Cardiac septum (tissue), 1 donor: Measurements from ENCODE around the gene REV1. TPM values are rescaled to one million over a fixed set of nuclear protein-coding genes. Genes with fewer than 3 reads are reported as not detected.

Experiments used
- DNase-seq: peaks from one replicate; pipeline ENCODE4 v3.0.0-alpha.2; 2020; ENCODE audit warnings: low spot score
- intact Hi-C: fragments of 100-400 bp; cut with DNase I; formaldehyde crosslinking; loops from one replicate; pipeline ENCODE4 v1.14.0; 2022
- total RNA-seq: library from RNA; stranded (reverse); fragmentation: NEBNext Ultra II Directional; extraction: Animal tissue kit (Norgen Biotek cat#: 25700); gene quantifications from one replicate; pipeline ENCODE4 v1.2.1, GENCODE V29; 2021
- donor health status: DM: no; HTN: no; CAD: no.

Gene REV1
- total RNA-seq, 1 donor from 2014 or later: 34.1 TPM

DNA sequence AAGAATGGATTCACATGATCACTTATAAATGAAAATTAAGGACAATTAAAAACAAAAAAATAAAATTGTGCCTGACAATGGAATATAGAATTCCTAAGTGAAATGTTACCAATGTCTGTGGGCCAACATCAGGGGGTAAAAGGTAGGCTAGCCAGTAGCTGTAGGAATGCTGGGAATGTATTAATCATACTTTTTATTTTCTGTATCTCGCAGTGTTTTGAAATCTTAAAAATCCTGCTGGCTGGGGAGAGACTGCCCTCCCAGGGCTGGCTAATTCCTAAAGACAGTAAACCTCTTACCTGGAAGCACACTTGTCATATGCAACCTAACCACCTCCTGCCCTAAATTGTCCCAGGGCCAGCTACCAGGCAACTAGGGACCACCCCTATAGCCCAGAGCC, 69.8 kb downstream of the REV1 start:
- intact Hi-C loops: loop anchor here (5.0 kb wide), 1 partner anchor 83 kb away; the partner anchor contains the start of genes EIF5B and TXNDC9
- no peak for DNase-seq

DNA sequence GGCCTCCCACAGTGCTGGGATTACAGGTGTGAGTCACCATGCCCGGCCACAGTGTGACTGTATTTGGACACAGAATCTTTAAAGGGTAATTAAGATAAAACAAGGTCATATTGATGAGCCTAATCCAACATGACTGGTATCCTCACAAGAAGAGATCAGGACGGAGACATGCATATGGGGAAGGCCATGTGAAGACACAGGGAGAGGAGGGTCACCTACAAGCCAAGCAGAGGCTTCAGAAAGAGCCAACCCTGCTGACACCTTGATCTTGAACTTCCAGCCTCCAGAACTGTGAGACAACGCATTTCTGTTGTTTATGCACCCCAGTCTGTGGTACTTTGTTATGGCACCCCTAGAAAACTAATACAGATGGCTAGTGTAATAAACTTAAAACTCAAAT, 72.4 kb downstream of the REV1 start:
- no peak for DNase-seq
- intact Hi-C loops: no loop called here

DNA sequence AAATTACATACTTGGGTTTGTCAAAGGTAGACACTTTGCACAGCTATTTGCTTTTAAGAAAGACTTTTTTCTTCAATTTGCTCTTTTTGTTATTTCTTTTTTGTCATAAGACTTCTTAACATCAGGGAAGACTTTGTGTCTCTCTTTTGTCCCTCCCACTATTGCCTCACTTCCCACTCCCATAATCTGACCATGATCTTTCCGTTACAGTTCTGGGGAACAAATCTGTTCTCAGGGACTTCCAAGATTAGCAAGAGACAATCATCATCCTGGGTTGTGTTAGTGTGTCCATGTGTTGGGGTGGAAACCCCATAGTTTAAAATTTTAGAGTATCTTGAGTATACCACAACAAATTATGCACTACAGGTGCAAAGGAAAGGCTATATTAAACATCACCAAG, 75.3 kb downstream of the REV1 start:
- no peak for DNase-seq
- intact Hi-C loops: no loop called here

DNA sequence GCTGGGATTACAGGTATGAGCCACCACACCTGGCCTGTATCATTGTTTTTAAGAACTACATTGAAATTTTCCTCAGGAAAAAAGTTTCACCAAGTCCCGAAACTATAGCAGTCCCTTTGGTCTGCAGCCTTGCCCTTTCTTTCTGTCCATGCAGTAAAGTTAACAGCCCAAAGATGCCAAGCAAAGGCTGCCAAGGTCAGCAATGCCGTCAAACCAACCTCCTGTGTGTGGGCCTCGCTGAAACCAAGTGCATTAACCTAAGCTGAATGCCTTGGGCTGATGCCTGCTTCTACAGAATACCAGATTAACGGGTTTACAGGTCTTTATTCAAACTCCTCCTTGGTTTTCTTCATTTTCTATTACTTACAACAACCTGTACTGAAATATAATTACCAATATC, 79.5 kb downstream of the REV1 start:
- no peak for DNase-seq
- intact Hi-C loops: no loop called here

DNA sequence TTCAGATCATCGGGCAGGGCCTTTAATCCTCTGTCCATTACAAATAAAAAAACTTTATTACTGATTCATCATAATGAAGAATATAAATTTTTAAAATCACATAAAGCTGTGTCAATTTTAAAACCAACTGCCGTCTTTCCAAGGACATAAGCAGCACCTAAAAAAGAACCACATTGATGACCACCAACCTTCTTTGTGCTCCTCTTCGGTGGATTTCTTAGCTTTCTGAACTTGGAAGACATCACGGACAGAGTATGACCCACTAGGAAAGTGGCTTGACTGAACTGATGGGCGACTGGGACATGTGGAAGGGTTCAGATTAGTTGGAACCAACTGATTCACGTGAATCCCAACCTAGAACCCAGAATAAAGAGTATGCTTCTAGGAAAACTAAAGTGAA, 83.7 kb downstream of the REV1 start:
- intact Hi-C loops: no loop called here
- no peak for DNase-seq

DNA sequence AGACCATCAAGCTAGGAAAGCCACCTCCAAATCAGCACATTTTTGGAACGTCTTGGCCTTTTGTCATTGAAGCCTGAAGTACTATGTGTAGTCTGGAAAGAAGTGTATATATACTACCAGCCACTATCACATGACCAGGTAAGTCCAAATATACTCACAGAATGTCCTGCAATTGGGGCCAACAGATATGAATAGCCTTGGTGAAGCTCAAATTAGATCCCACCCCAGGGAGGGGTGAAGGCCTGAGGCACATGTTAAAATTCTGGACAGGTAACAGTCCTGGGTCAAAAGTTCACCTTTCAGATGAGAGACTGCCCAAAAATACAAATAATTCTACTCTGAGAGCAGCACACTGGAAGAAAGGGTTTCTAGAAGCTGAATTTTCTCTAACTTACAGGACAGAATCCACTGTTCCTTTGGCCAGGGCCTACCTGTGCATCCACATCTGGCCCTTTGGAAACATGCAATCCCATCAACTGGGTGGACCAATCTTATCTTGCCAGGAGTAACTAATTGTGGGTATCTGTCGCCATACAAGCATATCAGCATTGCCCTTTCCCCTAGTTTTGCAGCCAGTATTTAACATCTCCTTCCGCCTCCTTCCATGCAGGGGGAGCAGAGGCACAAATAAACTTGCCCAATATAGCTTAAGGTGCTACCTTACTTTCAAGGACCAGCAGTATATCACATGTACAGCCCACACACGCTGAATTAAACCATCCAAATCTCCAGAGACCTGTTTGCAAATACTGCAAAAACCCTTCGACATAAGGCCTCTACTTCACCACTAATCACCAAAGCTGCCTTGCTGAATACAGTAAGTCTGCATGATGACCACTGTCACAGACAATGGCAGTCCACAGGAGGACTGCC, 84.8 kb downstream of the REV1 start:
- DNase-seq: no peak
- intact Hi-C loops: loop anchor here (5.0 kb wide), 1 partner anchor 68 kb away; the partner anchor contains the start of genes EIF5B and TXNDC9

DNA sequence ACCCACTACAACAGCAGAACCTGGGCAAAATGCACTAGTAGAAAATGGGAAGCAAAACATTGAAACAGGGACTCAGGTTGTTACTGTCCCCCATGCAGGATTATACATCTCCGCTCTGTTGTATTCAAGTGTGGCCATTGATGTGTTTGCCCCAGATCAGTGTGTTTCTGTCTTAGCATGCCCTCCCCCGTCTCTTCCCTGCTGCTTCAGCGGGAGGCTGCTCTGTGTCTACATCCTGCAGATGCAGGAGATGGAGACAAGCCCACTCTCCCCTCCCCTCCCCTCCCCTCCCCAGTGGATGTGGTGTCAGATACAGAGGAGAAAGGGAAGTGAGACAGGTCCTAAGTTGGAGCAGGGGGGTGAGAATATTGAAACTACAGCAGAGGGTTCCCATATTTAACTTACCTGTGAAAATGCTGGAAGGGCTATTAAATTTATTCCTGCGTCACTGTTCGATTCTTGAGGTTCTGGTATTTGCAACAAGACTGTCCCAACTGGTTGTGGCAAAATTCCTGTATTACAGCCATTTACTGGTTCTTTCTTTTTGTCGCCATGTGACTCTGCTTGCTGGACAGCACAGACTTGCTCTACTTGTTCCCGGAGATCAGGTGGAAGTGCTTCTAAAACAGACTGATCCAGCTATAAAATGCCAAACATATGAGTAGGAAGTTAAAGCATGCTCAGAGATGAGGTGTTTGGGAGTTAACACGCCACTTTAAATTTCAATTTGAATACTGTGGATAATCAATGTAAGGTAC, 85.6 kb downstream of the REV1 start:
- no peak for DNase-seq
- intact Hi-C loops: loop anchor here (5.0 kb wide), 1 partner anchor 67 kb away; the partner anchor contains the start of genes EIF5B and TXNDC9

DNA sequence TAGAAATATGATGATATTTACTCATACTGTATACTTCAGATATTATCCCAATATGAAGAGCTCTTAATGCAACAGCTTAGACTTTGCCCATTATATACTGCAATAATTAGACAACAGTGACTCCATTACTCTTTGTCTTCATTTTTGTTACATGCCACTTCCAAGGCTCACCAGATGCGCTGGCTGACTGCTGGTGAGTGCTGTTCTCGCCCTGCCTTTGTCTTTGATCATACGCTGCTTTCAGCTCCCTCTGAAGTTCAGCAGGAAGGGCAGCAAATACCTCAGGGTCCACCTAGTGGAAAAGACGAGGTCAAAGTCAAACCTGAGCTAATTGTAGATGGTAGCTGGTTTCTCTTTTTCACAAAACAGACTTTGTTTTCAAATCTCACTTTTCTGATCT, 86.3 kb downstream of the REV1 start:
- no peak for DNase-seq
- intact Hi-C loops: loop anchor here (5.0 kb wide), 1 partner anchor 66 kb away; the partner anchor contains the start of genes EIF5B and TXNDC9

DNA sequence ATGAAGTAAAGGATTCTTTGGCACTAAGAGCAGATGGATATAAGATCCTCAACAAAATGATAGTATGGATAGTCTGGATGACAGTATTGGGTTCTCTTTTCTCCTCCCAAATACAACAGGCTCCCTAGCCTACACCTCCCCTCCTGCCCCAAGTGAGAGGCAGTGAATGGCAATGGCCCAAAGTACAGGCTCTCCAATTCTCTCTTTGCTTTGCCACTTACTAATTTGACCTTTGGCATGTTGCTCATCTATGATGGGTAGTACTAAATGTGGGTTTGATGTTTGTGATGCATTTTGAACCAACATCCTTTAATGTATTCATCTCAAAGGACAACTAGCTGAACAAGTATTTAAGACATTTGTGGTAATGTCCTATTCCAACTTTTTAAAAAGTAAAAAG, 86.7 kb downstream of the REV1 start:
- DNase-seq: no peak
- intact Hi-C loops: loop anchor here (5.0 kb wide), 1 partner anchor 66 kb away; the partner anchor contains the start of genes EIF5B and TXNDC9

DNA sequence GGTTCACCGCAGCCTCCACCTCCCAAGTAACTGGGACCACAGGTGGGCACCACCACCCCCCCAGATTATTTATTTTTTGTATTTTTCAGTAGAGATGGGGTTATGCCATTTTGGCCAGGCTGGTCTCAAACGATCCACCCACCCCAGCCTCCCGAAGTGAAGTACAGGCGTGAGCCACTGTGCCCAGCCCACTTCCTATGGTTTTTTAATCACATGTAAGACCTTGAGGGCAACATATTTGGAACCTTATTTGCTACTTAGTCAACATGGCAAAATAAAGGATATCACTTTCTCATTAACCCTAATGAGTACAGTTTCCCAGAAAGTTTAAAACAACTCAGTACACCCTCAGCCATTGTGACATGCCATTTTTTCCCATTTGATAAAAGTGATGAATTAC, 88.0 kb downstream of the REV1 start:
- no peak for DNase-seq
- intact Hi-C loops: loop anchor here (5.0 kb wide), 1 partner anchor 65 kb away; the partner anchor contains the start of genes EIF5B and TXNDC9

DNA sequence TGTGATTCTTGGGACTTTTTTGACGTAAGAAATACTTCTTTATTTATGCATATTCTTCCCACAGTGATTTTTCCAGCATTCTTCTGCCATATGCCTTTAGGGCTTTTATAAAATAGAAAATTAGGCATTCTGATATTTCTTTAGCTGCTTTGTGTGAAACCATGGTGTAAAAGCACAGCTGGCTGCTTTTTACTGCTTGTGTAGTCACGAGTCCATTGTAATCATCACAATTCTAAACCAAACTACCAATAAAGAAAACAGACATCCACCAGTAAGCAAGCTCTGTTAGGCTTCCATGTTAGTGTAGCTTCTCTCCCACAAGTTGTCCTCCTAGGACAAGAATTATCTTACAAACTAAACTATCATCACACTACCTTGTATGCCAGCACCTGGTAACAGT, 90.0 kb downstream of the REV1 start:
- intact Hi-C loops: loop anchor here (5.0 kb wide), 1 partner anchor 62 kb away; the partner anchor contains the start of genes EIF5B and TXNDC9
- no peak for DNase-seq

DNA sequence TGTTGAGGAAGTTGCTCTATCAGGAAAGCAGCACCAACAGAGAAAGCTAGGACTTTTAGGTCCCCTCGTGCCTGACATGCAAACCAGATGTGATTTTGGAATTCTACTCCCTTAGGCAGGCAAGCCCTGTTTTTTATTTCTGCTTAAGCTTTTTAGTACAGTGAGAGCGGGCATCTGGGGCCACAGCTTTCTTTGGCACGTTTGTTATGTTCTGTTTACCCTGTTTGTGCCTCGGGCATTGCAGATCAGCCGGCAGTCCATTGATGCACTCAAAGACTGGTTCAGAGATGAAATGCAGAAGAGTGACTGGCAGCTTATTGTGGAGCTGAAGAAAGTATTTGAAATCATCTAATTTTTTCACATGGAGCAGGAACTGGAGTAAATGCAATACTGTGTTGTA, 90.8 kb downstream of the REV1 start:
- intact Hi-C loops: no loop called here

DNA sequence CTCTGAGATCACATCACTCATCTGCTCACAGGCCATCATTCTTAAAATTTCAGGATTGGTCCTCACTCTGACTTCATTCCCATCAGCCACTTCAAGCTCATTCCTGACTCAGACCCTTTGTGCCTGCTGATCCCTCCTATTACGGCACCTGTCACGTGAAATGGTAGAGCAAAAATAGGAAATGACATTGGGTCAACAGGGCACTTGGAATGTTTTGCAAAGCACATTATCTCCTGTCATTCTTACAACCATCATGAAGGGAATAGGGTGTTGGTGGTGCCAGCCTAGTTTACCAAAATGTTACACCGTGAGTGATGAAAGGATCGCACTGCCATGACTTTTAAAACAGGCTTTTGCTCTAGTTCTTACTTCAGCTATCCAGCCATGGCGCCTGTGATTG, 91.5 kb downstream of the REV1 start:
- intact Hi-C loops: no loop called here
- DNase-seq: no peak

More for the DNA sequence above, 90.8 kb downstream of the REV1 start:
- no peak for DNase-seq

DNA sequence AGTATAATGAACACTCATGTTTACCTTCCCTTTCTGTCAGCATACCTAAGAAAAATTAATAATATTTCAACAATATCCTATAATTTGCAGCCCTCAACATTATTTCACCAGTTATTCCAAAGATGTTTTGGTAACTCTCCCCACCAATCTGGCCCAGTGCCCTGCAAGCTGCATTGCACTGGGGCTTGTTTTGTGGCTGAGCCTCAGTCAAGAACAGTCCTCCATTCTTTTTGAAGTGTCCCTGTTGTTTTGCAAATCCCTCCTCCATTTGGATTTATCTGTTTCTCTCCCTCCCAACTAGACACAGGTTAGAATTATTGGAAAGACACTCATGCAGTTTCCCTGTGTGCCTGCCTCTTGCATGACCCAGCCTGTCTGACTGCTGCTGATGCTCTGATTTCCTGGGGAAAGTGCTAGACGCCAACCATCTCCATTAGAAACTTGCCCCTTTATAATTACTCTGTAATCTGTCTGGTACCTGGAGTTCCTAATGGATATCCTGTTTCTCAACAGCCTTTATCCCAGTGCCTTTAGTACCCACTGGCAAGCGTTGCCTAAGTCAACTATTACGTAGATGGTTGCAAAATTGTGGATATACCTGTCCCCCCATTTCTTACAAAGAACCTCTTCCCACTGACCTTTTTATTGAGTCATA, 92.4 kb downstream of the REV1 start:
- intact Hi-C loops: no loop called here
- DNase-seq: no peak

DNA sequence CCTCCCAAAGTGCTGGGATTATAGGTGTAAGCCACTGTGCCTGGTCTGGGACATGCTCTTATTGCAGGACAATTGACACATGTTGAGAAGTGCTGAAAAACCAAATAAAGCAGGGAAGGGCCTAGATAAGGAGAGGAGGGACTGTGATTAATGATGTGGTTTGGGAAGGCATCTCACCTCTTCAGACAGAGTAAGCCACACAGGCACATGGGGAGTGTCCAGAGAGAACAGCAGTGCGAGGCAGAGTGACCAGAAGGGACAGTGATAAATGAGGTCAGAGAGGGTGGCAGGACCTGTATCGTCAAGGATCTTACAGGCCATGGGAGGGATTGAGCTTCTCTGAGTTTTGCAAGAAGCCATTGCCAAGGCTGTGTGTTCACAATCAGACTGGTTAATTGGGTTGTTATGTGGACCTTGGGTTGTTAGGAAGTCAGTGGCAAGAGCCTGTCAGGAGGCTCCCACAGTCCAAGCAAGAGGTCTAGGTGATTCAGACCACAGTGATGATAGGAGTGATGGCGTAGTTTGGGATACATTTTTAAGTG, 94.2 kb downstream of the REV1 start:
- intact Hi-C loops: no loop called here
- no peak for DNase-seq

DNA sequence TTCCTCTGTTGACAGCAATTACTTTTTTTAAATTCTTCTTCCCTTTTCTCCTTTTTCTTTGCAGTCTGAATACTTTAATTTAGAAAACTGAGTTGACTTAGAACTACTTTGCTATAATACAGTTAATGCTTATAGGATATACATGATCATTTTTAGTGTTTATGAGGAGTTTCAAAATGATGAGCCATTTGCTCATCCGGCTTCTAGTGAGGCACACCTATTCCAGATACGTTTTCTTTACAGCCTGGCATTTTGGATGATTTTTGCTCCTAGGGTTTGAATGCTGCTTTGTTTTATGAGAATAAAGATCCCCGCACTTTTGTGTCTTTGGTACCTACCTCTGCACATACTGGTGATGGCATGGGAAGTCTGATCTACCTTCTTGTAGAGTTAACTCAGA, 99.9 kb downstream of the REV1 start:
- DNase-seq: no peak
- intact Hi-C loops: no loop called here

DNA sequence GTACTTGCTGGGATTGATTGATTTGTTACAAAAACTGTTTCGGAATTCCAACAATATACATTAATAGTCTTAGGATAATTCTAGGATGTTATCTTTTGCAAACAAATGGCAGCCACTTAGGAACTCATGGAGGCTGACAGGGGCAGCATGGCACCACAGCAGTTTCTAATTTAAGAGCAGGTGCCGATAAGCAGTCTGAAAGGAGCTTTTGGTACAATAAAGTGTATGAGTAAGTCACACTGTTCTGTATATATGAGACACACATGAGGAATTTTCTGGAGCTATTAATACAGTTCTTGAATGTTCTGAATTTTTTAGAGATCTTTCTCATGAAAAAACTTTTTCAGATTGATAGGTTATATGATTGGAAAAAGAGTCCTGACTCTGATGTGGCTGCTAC, 100.4 kb downstream of the REV1 start:
- no peak for DNase-seq
- intact Hi-C loops: no loop called here

DNA sequence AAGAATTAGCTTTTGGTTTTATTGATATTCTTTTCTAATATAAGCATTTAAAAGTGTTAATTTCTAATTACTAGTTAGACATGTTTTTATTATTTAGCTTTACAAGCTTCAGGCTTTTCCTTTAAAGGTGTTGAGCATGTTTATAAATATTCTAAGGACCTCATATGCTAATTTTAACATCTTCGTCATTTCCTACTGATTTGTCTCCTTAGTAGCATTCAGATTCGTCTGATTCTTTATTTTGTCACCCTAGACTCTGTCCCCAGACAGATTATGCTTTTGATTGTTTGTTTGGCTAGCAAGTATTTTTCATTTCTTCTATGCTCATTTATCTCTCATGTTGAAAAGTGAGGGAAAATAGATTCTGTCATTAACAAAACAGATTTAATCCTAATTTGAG, 100.9 kb downstream of the REV1 start:
- DNase-seq: no peak
- intact Hi-C loops: no loop called here

DNA sequence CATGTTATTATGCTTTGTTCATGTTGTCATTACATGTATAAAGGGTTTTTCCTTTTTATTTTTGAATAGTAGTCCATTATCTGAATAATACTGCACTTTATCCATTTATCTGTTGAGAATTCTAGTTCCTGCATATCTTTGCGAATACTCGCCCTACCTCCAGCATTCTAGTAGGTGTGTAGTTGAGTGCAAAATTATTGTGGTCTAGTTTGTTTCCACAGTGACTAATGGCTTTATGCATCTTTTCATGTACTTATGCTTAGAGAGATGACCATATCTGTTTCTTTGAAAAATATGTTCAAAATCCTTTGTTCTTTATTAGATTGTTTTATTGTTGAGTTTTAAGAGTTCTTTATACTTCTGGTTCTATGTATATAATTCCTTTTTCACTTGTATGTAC, 103.8 kb downstream of the REV1 start:
- no peak for DNase-seq
- intact Hi-C loops: no loop called here

DNA sequence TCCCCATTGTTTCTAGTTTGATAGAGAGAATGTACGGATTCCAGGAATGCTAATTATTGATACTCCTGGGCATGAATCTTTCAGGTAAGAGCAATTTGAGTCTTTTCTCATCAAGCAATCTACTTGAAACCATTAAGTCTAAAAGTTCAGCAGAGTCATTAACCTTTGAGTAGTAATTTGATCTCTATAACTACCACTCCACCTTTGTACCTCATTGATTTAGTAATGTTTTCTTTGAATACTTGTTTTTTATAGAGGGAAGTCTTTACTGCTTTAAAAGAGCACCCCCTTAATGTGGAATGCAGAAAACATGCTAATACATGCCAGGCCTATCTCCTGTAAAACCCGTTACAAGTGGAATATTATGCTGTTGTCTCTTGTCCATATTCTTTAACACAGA, 107.7 kb downstream of the REV1 start:
- no peak for DNase-seq
- intact Hi-C loops: no loop called here
